NK-92 (cell line): ENCODE data around the gene PPP1R7.

Experiments
- DNase-seq: peaks from one replicate; lab custom pipeline; 2025; ENCODE audit not compliant: unreplicated experiment; lab: John Stamatoyannopoulos, UW

PPP1R7 gene

GRCh38 chr2:241118737-241119505 lies 31.3 kb upstream of the PPP1R7 start:
- no peak for DNase-seq

- no peak for DNase-seq
These were observed 29.8 kb upstream of the PPP1R7 start for GRCh38 chr2:241120440-241120839.

- no peak for DNase-seq
These were observed 29.3 kb upstream of the PPP1R7 start for GRCh38 chr2:241121008-241121407.

- no peak for DNase-seq
These were observed 27.8 kb upstream of the PPP1R7 start for GRCh38 chr2:241122376-241123002.

GRCh38 chr2:241123816-241124536 lies 26.3 kb upstream of the PPP1R7 start:
- DNase-seq, result no peak

- DNase-seq, result no peak
These were observed 24.6 kb upstream of the PPP1R7 start for GRCh38 chr2:241125626-241126025.

GRCh38 chr2:241126201-241126611 lies 24.1 kb upstream of the PPP1R7 start:
- DNase-seq, result no peak

GRCh38 chr2:241126771-241127202 lies 23.5 kb upstream of the PPP1R7 start:
- no peak for DNase-seq

GRCh38 chr2:241128266-241128665 lies 22.0 kb upstream of the PPP1R7 start:
- DNase-seq, result no peak

GRCh38 chr2:241129086-241129871 lies 21.0 kb upstream of the PPP1R7 start:
- DNase-seq, result no peak

GRCh38 chr2:241130316-241130715 lies 20.0 kb upstream of the PPP1R7 start:
- DNase-seq, result no peak

- no peak for DNase-seq
These were observed 18.7 kb upstream of the PPP1R7 start for GRCh38 chr2:241131531-241131930.

GRCh38 chr2:241132538-241133435 lies 17.5 kb upstream of the PPP1R7 start:
- no peak for DNase-seq

- DNase-seq, result no peak
These were observed 16.8 kb upstream of the PPP1R7 start for GRCh38 chr2:241133436-241133820.

- DNase-seq, result no peak
These were observed 15.6 kb upstream of the PPP1R7 start for GRCh38 chr2:241134711-241135110.

- no peak for DNase-seq
These were observed 14.5 kb upstream of the PPP1R7 start for GRCh38 chr2:241135737-241136136.

GRCh38 chr2:241136191-241136590 lies 14.1 kb upstream of the PPP1R7 start:
- no peak for DNase-seq

- no peak for DNase-seq
These were observed 13.5 kb upstream of the PPP1R7 start for GRCh38 chr2:241136661-241137260.

GRCh38 chr2:241137276-241138190 lies 12.7 kb upstream of the PPP1R7 start:
- no peak for DNase-seq
